ENCODE measurements around the gene BRD7. TPM values are rescaled to one million over a fixed set of nuclear protein-coding genes. Genes with fewer than 3 reads are reported as not detected.

The BRD7 gene
- total RNA-seq, 2 donors from 2014 or later, result 28.0 to 28.9 TPM

- Histone ChIP-seq H3K36me3 (no peaks in the 10 kb centered on the region), H3K4me1 (peaks cover 0 to 8% of the 10 kb centered on the region in 2 donors), H3K4me3 (no peak overlapping the region), H3K27ac (no peak overlapping the region), H3K9me3 (no peaks in the 10 kb centered on the region), H3K27me3 (no peaks in the 10 kb centered on the region)
- DNase-seq (ENCODE audit: low spot score), result peak; percentile 36
- no peak for TF ChIP-seq CTCF (IDR thresholded peaks at IDR 0.05)
Measured at GRCh38 chr16:50306287-50306686, 62.5 kb downstream of the BRD7 start.

GRCh38 chr16:50305441-50306061, 63.2 kb downstream of the BRD7 start:
- no peak for DNase-seq (ENCODE audit: low spot score)
- TF ChIP-seq CTCF (IDR thresholded peaks at IDR 0.05), result no peak
- Histone ChIP-seq H3K36me3 (no peaks in the 10 kb centered on the region), H3K4me3 (no peak overlapping the region), H3K4me1 (peaks cover 0 to 8% of the 10 kb centered on the region in 2 donors), H3K27ac (no peak overlapping the region), H3K9me3 (no peaks in the 10 kb centered on the region), H3K27me3 (no peaks in the 10 kb centered on the region)

GRCh38 chr16:50304467-50305440, 64.0 kb downstream of the BRD7 start:
- no peaks in the 10 kb centered on the region for H3K27me3 ChIP-seq
- no peak overlapping the region for H3K4me3 ChIP-seq
- no peaks in the 10 kb centered on the region for H3K9me3 ChIP-seq
- no peak for DNase-seq (ENCODE audit: low spot score)
- no peaks in the 10 kb centered on the region for H3K36me3 ChIP-seq
- no peak overlapping the region for H3K27ac ChIP-seq
- H3K4me1 ChIP-seq, result peaks cover 0 to 5% of the 10 kb centered on the region in 2 donors
- TF ChIP-seq CTCF (IDR thresholded peaks at IDR 0.05), result no peak

GRCh38 chr16:50303605-50304466, 65.0 kb downstream of the BRD7 start:
- DNase-seq (ENCODE audit: low spot score), result no peak
- Histone ChIP-seq H3K4me3 (no peak overlapping the region), H3K27me3 (no peaks in the 10 kb centered on the region), H3K9me3 (no peaks in the 10 kb centered on the region), H3K27ac (no peak overlapping the region), H3K36me3 (no peaks in the 10 kb centered on the region), H3K4me1 (no peaks in the 10 kb centered on the region)
- no peak for TF ChIP-seq CTCF (IDR thresholded peaks at IDR 0.05)

GRCh38 chr16:50303041-50303604, 65.7 kb downstream of the BRD7 start:
- Histone ChIP-seq H3K4me1 (no peaks in the 10 kb centered on the region), H3K9me3 (no peaks in the 10 kb centered on the region), H3K27ac (no peak overlapping the region), H3K27me3 (no peaks in the 10 kb centered on the region), H3K36me3 (no peaks in the 10 kb centered on the region), H3K4me3 (no peak overlapping the region)
- no peak for DNase-seq (ENCODE audit: low spot score)
- TF ChIP-seq CTCF (IDR thresholded peaks at IDR 0.05), result no peak

All from right atrium auricular region (tissue), 2 donors.